OCI-LY7 (cell line): ENCODE data around the gene MYPN.

Experiments used
- EZH2phosphoT487 ChIP-seq: fragments of 200-600 bp; sonication (generic); IDR thresholded peaks from 2 replicates; pipeline ENCODE4 v1.6.1; 2018; ENCODE audit warnings: low read depth, borderline replicate concordance, mild to moderate bottlenecking, mixed run types, antibody characterized with exemption, low read length, moderate library complexity, mixed read lengths
- TF ChIP-seq, protein P1 (sequence below): fragments of 200-600 bp; sonication (generic); conservative IDR thresholded peaks from 2 replicates; pipeline ENCODE4 v1.5.1; 2014; ENCODE audit warnings: mild to moderate bottlenecking, antibody characterized with exemption, low read length, moderate library complexity, mixed read lengths

DNA sequence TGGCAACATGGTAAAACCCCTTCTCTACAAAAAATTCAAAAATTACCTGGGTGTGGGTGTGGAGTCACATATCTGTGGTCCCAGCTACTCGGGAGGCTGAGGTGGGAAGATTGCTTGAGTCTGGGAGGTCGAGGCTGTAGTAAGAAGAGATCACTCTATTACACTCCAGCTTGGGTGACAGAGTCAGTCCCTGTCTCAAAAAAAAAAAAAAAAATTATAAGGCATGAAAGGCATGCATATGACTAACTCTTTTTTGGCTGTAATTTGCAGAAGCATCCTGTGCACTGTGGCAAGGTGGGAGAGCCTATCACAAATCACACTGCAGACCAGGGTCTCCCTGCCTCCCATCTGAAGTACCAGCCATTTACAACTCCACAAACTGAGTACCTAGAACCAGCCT is 14.1 kb upstream of the MYPN start:
- TF ChIP-seq, protein P1, sequence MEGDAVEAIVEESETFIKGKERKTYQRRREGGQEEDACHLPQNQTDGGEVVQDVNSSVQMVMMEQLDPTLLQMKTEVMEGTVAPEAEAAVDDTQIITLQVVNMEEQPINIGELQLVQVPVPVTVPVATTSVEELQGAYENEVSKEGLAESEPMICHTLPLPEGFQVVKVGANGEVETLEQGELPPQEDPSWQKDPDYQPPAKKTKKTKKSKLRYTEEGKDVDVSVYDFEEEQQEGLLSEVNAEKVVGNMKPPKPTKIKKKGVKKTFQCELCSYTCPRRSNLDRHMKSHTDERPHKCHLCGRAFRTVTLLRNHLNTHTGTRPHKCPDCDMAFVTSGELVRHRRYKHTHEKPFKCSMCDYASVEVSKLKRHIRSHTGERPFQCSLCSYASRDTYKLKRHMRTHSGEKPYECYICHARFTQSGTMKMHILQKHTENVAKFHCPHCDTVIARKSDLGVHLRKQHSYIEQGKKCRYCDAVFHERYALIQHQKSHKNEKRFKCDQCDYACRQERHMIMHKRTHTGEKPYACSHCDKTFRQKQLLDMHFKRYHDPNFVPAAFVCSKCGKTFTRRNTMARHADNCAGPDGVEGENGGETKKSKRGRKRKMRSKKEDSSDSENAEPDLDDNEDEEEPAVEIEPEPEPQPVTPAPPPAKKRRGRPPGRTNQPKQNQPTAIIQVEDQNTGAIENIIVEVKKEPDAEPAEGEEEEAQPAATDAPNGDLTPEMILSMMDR: no peak
- TF ChIP-seq EZH2phosphoT487: no peak
